Measurements from ENCODE around the gene ITPR1. TPM values are rescaled to one million over a fixed set of nuclear protein-coding genes. Genes with fewer than 3 reads are reported as not detected.

ITPR1 gene
- total RNA-seq, 2 experiments from 2014 or later = 84.4 to 104 TPM

DNA sequence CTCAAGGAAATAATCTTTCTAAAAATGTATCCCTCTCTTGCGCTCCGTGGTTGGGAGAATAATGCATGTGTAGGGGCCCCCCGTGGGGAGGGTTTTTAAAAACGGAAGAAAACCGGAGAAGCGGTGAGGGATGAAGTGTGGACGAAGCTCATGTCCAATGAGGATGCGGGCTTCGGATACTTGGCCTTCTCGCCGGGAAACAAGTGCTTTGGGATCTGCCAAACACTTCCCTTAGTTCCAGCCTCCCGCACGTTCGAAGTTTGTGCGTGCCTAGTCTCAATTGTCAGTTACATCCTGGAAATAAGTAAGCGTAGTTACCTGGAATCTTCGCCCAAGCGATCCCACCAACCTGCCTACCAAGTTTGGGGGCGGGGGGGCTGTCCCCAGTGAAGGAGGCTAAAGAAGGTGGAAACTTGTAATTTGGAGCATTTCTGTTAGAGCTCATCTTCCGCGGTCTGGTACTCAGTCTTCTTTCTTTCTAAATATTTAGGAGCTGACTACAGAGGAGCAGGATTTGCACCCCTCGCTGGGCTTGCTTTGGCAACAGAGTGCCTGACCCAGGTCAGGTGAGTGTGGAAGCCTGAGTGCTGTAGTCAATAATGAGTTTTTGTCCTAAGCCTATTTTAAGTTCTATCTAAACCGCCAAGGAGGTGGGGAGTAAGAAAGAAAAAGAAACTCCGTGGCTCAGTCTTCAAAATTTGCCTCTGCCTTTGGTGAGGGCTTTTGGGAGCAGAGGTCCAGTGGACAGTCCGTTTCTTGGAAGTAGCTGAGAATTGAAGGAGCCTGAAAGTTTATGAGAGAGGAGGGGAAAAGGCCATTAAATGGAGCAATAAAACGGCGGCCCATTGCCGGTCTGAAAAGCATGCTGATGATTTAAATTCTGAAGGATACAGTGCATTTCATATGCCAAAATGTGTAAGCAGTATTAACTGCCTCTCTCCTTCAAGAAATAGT is 1.1 kb downstream of the ITPR1 start:
- peaks cover 43% of the 10 kb centered on the region for H3K79me2 ChIP-seq (ENCODE audit: insufficient read depth, low read depth, low read length)

DNA sequence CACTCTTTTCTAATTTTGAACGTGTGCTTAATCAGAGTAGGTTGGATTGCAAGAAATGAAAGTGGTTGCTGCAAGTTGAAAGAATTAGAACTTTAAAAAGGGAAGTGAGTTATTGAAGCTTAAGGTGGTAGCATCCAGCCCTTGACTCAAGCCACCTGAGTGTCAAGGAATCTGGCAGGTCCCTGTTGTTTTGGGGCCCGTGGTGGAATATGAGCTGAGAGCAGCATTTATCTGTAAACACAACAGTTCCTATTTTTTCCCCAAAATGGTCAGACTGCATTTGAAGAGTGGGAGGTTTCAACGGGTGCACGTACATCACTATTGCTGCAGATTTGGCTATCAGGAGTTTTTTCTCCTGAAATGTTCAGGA is 1.7 kb downstream of the ITPR1 start:
- Histone ChIP-seq H3K79me2 (ENCODE audit: insufficient read depth, low read depth, low read length) (peaks cover 43% of the 10 kb centered on the region), H3K9me2 (ENCODE audit: insufficient read depth, low read length) (no peaks in the 10 kb centered on the region), H4K20me1 (ENCODE audit: insufficient read depth, low read length) (peaks cover 9% of the 10 kb centered on the region; the same call in 1 of the 2 replicates), H3K4me1 (ENCODE audit: insufficient read depth, low read length, poor library complexity, severe bottlenecking) (peaks cover 35% of the 10 kb centered on the region), H3K4me3 (ENCODE audit: low read depth, low read length, poor library complexity, severe bottlenecking) (peak overlapping the region; percentile 91), H3K36me3 (ENCODE audit: insufficient read depth, low read length) (peaks cover 41% of the 10 kb centered on the region), H2AFZ (ENCODE audit: low read length) (no peak overlapping the region), H3K4me2 (ENCODE audit: low read length) (peak overlapping the region; percentile 85), H3K27ac (ENCODE audit: low read depth, low read length, poor library complexity, severe bottlenecking) (peak overlapping the region; percentile 71), H3K9me3 (ENCODE audit: low read length) (no peaks in the 10 kb centered on the region)
- TF ChIP-seq, protein P1, sequence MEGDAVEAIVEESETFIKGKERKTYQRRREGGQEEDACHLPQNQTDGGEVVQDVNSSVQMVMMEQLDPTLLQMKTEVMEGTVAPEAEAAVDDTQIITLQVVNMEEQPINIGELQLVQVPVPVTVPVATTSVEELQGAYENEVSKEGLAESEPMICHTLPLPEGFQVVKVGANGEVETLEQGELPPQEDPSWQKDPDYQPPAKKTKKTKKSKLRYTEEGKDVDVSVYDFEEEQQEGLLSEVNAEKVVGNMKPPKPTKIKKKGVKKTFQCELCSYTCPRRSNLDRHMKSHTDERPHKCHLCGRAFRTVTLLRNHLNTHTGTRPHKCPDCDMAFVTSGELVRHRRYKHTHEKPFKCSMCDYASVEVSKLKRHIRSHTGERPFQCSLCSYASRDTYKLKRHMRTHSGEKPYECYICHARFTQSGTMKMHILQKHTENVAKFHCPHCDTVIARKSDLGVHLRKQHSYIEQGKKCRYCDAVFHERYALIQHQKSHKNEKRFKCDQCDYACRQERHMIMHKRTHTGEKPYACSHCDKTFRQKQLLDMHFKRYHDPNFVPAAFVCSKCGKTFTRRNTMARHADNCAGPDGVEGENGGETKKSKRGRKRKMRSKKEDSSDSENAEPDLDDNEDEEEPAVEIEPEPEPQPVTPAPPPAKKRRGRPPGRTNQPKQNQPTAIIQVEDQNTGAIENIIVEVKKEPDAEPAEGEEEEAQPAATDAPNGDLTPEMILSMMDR (conservative IDR thresholded peaks at IDR 0.05; ENCODE audit: low read length) = no peak
- TF ChIP-seq EZH2phosphoT487 (IDR thresholded peaks at IDR 0.05; ENCODE audit: borderline replicate concordance, low read depth, low read length) = no peak
- POLR2A ChIA-PET = interaction anchor here (0.7 to 6.9 kb wide), 6 partner anchors 12 to 687 kb away, joined by 3 to 206 read pairs (median 3); no protein-coding TSS in a partner anchor
- intact Hi-C loops (cut with micrococcal nuclease; ENCODE audit: unreplicated experiment) = loop anchor here (5.0 kb wide), 1 partner anchor 77 kb away; no protein-coding TSS in a partner anchor
- BruUV-seq (replicated peaks) = TSS peak; percentile 38
- peak; percentile 65 for DNase-seq (ENCODE audit: low spot score)
- CTCF ChIA-PET (ENCODE audit: unreplicated experiment) = interaction anchor here (1.2 kb wide), 1 partner anchor 10 kb away, joined by 3 read pairs; no protein-coding TSS in a partner anchor

More for the DNA sequence above, 1.1 kb downstream of the ITPR1 start:
- H3K9me3 ChIP-seq (ENCODE audit: low read length) = no peaks in the 10 kb centered on the region
- peak overlapping the region; percentile 40; the same call in 1 of the 2 replicates for H2AFZ ChIP-seq (ENCODE audit: low read length)
- peak overlapping the region; percentile 71 for H3K27ac ChIP-seq (ENCODE audit: low read depth, low read length, poor library complexity, severe bottlenecking)
- CTCF ChIA-PET (ENCODE audit: unreplicated experiment) = interaction anchor here (1.2 to 1.7 kb wide), 2 partner anchors 10 to 11 kb away, joined by 3 to 10 read pairs; no protein-coding TSS in a partner anchor
- peak overlapping the region; percentile 91 for H3K4me3 ChIP-seq (ENCODE audit: low read depth, low read length, poor library complexity, severe bottlenecking)
- H3K4me2 ChIP-seq (ENCODE audit: low read length) = peak overlapping the region; percentile 85
- no peak for TF ChIP-seq EZH2phosphoT487 (IDR thresholded peaks at IDR 0.05; ENCODE audit: borderline replicate concordance, low read depth, low read length)
- TF ChIP-seq, protein P1 (conservative IDR thresholded peaks at IDR 0.05; ENCODE audit: low read length) = no peak
- H3K9me2 ChIP-seq (ENCODE audit: insufficient read depth, low read length) = no peaks in the 10 kb centered on the region
- peaks cover 37% of the 10 kb centered on the region for H3K36me3 ChIP-seq (ENCODE audit: insufficient read depth, low read length)
- DNase-seq (ENCODE audit: low spot score) = peak; percentile 43
- no TSS peak for BruUV-seq (replicated peaks)
- H4K20me1 ChIP-seq (ENCODE audit: insufficient read depth, low read length) = peaks cover 9% of the 10 kb centered on the region; the same call in 1 of the 2 replicates
- POLR2A ChIA-PET = interaction anchor here (0.6 to 6.9 kb wide), 22 partner anchors 12 to 953 kb away, joined by 3 to 206 read pairs (median 4); no protein-coding TSS in a partner anchor
- intact Hi-C loops (cut with micrococcal nuclease; ENCODE audit: unreplicated experiment) = loop anchor here (1.0 to 5.0 kb wide), 5 partner anchors 9 to 139 kb away; partner anchors contain the start of gene SUMF1
- H3K4me1 ChIP-seq (ENCODE audit: insufficient read depth, low read length, poor library complexity, severe bottlenecking) = peaks cover 35% of the 10 kb centered on the region
